Choroid plexus epithelial cell (primary cell): Measurements from ENCODE around the gene EGFL7.
A peak's percentile ranks its signal among the peaks of the same experiment; 100 is the strongest.

Source experiments
- DNase-seq: peaks from one replicate; pipeline ENCODE4 v3.0.0-alpha.2; 2010; ENCODE audit warnings: low read depth
- H3K4me3 ChIP-seq: 2 replicates; pipeline ENCODE4 v1.5.1; 2011; ENCODE audit warnings: low read depth, mild to moderate bottlenecking, control low read depth, low read length, moderate library complexity
- CTCF ChIP-seq: conservative IDR thresholded peaks from 2 replicates; pipeline ENCODE4 v1.5.1; 2011; ENCODE audit warnings: low read depth, mild to moderate bottlenecking, control low read depth, inconsistent platforms, low read length, moderate library complexity

Gene EGFL7

DNA sequence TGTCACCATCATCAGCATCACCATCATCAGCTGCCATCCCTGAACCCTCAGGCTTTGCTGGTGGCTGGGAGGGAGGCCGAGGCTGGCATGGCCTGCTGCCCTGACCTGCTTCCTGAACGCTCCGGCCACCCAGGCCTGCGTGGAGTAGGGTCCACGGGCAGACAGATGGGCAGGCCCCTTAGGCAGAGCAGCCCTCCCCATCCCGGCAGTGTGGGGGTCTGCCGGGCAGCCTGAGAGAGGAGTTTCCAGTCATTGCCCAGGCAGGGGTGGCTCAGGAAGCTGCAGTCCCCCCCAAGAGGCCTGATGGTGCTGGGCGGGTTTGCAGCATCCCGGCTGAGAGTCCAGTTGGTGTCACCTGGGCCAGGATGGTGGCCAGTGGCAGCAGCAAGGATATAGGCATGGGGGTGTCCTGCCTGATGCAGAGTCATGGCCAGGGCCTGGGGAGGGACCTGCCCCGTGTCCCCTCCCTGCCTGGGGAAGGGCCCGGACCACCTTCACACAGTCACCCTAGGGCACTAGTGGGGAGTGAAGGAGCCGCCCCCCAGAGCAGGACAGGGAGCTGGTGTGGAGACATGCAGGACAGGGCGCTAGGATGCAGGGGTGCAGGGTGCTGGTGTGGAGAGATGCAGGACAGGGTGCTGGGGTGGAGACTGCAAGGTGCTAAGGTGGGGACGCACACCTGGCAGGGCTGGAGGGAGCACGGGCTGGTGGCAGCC is 7.7 kb upstream of the EGFL7 start:
- H3K4me3 ChIP-seq = no peak overlapping the region
- TF ChIP-seq CTCF = no peak
- no peak for DNase-seq

GRCh38 chr9:136655536-136656182 is 7.1 kb upstream of the EGFL7 start:
- no peak for DNase-seq
- peak overlapping the region; percentile 30 for H3K4me3 ChIP-seq
- no peak for TF ChIP-seq CTCF

GRCh38 chr9:136656183-136656738 is 6.5 kb upstream of the EGFL7 start:
- no peak for DNase-seq
- no peak overlapping the region for H3K4me3 ChIP-seq
- TF ChIP-seq CTCF = no peak

DNA sequence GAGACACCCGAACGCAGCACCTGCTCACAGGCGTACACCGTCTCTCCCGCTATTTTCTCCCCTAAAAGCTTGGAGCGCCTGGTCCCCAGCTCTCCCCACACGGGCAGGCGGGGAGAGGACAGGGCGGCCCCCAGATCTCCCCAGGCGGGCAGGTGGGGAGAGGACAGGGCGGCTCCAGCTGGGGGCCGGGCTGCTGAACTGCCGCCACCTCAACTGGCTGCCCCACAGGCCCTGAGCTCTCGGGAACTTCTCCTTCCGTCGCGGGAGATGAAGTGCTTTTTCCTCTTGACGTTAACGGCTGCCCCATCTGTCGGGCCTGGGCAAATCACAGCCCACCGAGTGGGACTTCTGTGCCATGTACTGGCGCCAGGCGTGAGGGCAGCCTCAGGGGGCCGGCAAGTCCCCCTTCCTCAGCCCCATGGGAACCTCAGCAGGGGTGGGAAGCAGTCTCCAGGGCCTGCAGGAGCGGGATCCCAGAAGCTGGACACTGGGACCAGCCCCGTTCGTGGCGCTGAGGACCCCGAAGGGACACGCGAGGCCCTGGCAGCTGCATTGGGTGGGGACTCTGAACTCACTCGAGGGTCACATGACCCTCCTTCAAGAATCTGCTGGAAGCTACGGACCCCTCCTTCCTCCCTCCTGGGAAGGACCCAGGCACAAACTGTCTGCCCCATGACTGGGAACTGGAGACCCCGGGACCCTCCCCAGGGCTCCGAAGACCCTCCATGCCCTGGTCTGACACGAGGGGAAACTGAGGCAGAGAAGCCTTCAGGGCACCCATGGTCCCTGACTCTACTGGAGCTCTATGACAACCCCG is 5.7 kb upstream of the EGFL7 start:
- TF ChIP-seq CTCF = no peak
- no peak overlapping the region for H3K4me3 ChIP-seq
- no peak for DNase-seq

DNA sequence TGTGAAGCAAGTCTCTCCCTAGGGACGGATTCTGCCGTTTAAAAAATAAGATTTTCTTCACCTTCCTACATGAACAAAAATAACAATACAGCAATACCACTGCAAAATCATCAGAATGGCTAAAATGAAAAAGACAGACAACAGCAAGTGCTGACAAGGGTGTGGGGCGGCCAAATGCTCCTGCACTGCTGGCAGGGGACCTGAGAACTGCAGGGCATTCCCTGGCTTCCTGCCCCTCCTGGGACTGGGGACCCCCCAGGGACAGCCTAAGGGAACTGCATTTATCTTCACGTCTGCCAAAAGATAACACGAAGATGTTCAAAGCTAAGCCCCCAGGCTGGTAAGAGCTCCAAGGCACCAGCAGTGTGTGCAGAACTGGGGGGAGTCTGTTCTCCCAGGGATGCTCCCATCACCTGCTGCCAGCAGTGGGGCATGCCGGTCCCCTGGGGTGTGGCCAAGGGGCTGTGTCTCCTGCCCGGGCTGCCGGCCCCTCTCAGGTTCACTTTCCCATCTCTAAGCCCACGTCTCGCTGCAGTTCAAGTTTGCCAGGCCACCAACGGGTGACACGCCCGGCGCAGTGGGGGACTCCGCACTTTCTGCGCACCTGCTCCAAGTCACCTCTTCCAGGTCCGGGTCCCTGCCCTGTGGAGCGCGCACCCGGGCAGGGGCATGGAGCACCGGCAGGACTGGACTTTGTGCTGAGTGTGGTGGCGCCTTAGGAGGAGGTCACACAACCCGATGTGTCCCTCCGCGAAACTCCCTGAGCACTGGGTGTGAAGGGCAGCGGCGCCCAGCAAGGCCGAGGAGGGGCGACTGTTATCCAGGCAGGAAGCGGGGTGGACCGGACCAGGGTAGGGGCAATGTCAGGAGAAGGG is 4.5 kb upstream of the EGFL7 start:
- no peak for TF ChIP-seq CTCF
- DNase-seq = no peak

GRCh38 chr9:136658849-136659535 is 3.7 kb upstream of the EGFL7 start:
- no peak overlapping the region for H3K4me3 ChIP-seq
- no peak for DNase-seq
- no peak for TF ChIP-seq CTCF

More for the DNA sequence above, 4.5 kb upstream of the EGFL7 start:
- no peak overlapping the region for H3K4me3 ChIP-seq
